ENCODE data around the gene KRTAP5-1. TPM values are rescaled to one million over a fixed set of nuclear protein-coding genes. Genes with fewer than 3 reads are reported as not detected.
A peak's percentile ranks its signal among the peaks of the same experiment; 100 is the strongest.

Gene KRTAP5-1
- total RNA-seq, 1 experiment from 2014 or later, result not detected

DNA sequence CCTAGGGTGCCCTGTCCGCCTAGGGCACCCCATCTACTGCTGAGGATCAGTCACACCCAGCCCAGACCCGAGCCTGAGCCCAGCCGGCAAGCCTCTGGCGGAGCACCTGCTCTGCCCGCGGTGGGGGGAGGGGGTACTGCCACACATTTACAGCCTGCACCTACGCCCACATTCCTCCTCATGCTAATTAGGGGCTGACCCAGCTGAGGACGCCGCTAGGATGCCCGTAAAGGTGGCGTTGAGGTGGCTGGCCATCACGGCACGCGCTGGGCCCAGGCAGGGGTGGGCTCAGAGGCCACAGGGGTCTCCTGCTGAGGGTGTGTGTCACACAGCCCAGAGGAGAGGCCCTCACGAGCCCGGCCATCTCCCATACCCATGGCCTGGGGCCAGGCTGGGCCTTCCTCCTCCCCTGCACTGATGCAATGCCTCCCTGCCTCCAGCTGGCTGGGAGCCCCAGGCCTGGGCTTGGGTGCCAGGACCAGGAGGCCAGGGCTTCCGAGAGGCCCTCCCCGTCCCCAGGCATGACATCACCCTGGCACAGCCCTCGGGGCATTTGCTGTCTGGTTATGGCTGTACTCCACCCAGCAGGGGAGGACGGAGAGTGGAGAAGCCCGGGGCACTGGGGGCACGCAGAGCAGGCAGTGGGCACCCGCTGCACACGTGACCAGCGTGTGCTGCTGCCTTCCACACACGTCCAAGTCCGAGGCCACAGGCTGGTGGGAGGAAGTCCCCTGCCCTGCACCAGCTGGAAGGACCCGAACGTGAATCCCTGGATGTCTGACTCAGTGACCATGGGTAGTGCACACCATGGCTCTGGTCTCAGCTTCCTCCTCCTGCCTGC is 25.8 kb downstream of the KRTAP5-1 start:
- Histone ChIP-seq H3F3A (ENCODE audit: low read length, unreplicated experiment) (no peaks in the 10 kb centered on the region), H3K4me1 (ENCODE audit: insufficient read depth, low read length) (peaks cover 28% of the 10 kb centered on the region), H4K20me1 (ENCODE audit: low read length) (no peaks in the 10 kb centered on the region), H3K9me3 (ENCODE audit: low read length) (no peaks in the 10 kb centered on the region), H2AFZ (ENCODE audit: low read length) (peak overlapping the region; percentile 23; the same call in 1 of the 2 replicates), H3K36me3 (ENCODE audit: low read depth, low read length) (no peaks in the 10 kb centered on the region), H3K27ac (ENCODE audit: low read length) (peak overlapping the region; percentile 79), H3K9me2 (replicated peaks; ENCODE audit: low read length) (no peaks in the 10 kb centered on the region), H3K79me2 (ENCODE audit: low read length) (no peaks in the 10 kb centered on the region), H3K4me3 (ENCODE audit: low read length) (peak overlapping the region; percentile 63), H3K27me3 (ENCODE audit: low read length) (no peaks in the 10 kb centered on the region), H3K4me2 (ENCODE audit: low read length) (peak overlapping the region; percentile 89), H3K9ac (ENCODE audit: low read length) (peak overlapping the region; percentile 56)
- TF ChIP-seq EZH2phosphoT487 (IDR thresholded peaks at IDR 0.05; ENCODE audit: borderline replicate concordance, low read length) (peak; percentile 88), EZH2 (IDR thresholded peaks at IDR 0.05; ENCODE audit: low read length, unreplicated experiment) (no peak)
- TF ChIP-seq, protein P1, sequence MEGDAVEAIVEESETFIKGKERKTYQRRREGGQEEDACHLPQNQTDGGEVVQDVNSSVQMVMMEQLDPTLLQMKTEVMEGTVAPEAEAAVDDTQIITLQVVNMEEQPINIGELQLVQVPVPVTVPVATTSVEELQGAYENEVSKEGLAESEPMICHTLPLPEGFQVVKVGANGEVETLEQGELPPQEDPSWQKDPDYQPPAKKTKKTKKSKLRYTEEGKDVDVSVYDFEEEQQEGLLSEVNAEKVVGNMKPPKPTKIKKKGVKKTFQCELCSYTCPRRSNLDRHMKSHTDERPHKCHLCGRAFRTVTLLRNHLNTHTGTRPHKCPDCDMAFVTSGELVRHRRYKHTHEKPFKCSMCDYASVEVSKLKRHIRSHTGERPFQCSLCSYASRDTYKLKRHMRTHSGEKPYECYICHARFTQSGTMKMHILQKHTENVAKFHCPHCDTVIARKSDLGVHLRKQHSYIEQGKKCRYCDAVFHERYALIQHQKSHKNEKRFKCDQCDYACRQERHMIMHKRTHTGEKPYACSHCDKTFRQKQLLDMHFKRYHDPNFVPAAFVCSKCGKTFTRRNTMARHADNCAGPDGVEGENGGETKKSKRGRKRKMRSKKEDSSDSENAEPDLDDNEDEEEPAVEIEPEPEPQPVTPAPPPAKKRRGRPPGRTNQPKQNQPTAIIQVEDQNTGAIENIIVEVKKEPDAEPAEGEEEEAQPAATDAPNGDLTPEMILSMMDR (conservative IDR thresholded peaks at IDR 0.05; ENCODE audit: low read depth, low read length), result no peak
- ChIA-PET POLR2A (ENCODE audit: unreplicated experiment) (no interaction called here), CTCF (interaction anchor here (1.9 kb wide), 1 partner anchor 13 kb away, joined by 12 read pairs; no protein-coding TSS in a partner anchor)
- no TSS peak for BruUV-seq (replicated peaks)
- DNase-seq (peak; percentile 92), ATAC-seq (peak; percentile 66)
- intact Hi-C loops (cut with micrococcal nuclease), result loop anchor here (2.0 kb wide), 1 partner anchor 15 kb away; no protein-coding TSS in a partner anchor

DNA sequence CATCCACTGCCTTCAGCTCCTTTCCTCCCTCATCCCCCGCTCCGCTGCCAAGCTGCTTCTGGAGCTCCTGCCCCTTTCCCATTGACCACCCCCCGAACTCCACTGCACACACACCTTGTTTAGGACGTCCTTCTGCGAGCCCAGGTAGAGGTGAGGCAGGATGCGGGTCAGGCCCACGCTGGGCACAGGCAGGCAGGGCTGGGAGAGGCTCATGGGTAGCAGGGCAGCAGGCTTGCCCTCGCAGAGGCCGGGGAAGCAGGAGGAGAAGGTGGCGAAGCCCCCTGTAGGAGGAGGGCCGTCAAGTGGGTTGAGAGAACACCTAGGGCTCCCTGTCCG is 26.3 kb downstream of the KRTAP5-1 start:
- Histone ChIP-seq H3K36me3 (ENCODE audit: low read depth, low read length) (no peaks in the 10 kb centered on the region), H3K4me1 (ENCODE audit: insufficient read depth, low read length) (peaks cover 29% of the 10 kb centered on the region), H3K9me3 (ENCODE audit: low read length) (no peaks in the 10 kb centered on the region), H3K4me2 (ENCODE audit: low read length) (peak overlapping the region; percentile 89), H3K4me3 (ENCODE audit: low read length) (peak overlapping the region; percentile 63), H3F3A (ENCODE audit: low read length, unreplicated experiment) (no peaks in the 10 kb centered on the region), H3K79me2 (ENCODE audit: low read length) (no peaks in the 10 kb centered on the region), H4K20me1 (ENCODE audit: low read length) (no peaks in the 10 kb centered on the region), H2AFZ (ENCODE audit: low read length) (peak overlapping the region; percentile 23; the same call in 1 of the 2 replicates), H3K9me2 (replicated peaks; ENCODE audit: low read length) (no peaks in the 10 kb centered on the region), H3K9ac (ENCODE audit: low read length) (peak overlapping the region; percentile 56), H3K27ac (ENCODE audit: low read length) (peak overlapping the region; percentile 79), H3K27me3 (ENCODE audit: low read length) (no peaks in the 10 kb centered on the region)
- TF ChIP-seq, protein P1 (conservative IDR thresholded peaks at IDR 0.05; ENCODE audit: low read depth, low read length), result no peak
- no peak for TF ChIP-seq EZH2phosphoT487 (IDR thresholded peaks at IDR 0.05; ENCODE audit: borderline replicate concordance, low read length)
- no peak for TF ChIP-seq EZH2 (IDR thresholded peaks at IDR 0.05; ENCODE audit: low read length, unreplicated experiment)
- CTCF ChIA-PET, result interaction anchor here (1.3 to 1.9 kb wide), 3 partner anchors 12 to 16 kb away, joined by 6 to 12 read pairs (median 8); no protein-coding TSS in a partner anchor
- POLR2A ChIA-PET (ENCODE audit: unreplicated experiment), result no interaction called here
- intact Hi-C loops (cut with micrococcal nuclease), result loop anchor here (2.0 kb wide), 1 partner anchor 16 kb away; no protein-coding TSS in a partner anchor
- DNase-seq (no peak), ATAC-seq (peak; percentile 3)
- TSS peak; percentile 80 for BruUV-seq (replicated peaks)
